ENCODE results near the gene PES1.
"Not testable (repeated sequence)": the region's sequence is repeated elsewhere in the genome, so short reads cannot be mapped to it uniquely, and the experiment has no call there.

Gene PES1

DNA sequence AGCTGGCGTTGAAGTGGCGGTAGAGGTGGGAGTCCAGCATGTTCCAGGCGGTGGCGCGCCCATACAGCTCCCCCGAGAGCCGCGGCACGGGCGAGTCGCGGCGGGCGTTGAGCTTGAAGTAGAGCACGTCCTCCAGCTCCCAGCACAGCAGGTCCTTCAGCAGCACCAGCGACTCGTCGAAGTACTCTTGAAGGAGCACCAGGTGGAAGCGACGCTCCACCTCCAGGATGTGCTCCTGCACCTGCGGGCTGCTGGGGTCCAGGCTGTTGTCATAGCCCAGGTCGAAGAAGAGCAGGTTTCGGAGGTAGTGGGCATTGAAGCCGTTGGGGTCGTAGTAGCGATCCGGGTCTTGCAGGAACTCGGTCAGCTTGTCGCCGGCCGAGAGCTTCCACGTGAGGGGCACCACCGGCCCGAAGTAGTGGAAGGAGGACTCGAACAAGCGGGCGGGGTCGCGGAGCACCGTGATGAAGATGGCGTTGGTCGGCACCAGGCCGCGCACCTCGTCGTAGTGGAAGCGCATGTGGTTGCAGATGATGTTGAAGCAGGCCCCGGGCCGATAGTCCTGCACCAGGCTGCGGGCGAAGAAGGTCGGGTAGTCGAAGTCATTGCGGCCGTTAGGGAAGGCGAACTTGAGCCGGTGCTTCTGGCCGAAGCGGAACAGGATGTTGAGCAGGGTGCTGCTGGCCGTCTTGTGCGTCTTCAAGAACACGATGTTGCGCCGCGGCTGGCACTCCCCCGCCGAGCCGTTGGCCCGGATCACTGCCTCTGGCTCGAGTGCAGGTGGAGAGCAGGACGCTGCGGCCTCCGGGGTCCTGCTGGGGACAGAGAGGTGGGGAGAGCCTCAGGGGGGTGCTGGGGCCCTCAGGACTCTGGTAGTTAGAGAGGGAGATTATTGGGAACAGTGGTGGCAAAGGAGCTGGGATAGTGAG lies 36.2 kb downstream of the PES1 start:
- no peak overlapping the region for H3K27ac Mint-ChIP-seq
- H3K9me3 Mint-ChIP-seq, result no peaks in the 10 kb centered on the region
- no peak for ATAC-seq
- DNase-seq, result no peak
- no peaks in the 10 kb centered on the region for H3K27me3 Mint-ChIP-seq
- no peak overlapping the region for H3K4me3 Mint-ChIP-seq
- H3K4me1 Mint-ChIP-seq, result no peaks in the 10 kb centered on the region

GRCh38 chr22:30553971-30554370 lies 37.7 kb downstream of the PES1 start:
- no peak for ATAC-seq
- no peaks in the 10 kb centered on the region for H3K4me1 Mint-ChIP-seq
- peaks cover under 1% of the 10 kb centered on the region for H3K27me3 Mint-ChIP-seq
- no peak overlapping the region for H3K27ac Mint-ChIP-seq
- H3K9me3 Mint-ChIP-seq, result no peaks in the 10 kb centered on the region
- H3K4me3 Mint-ChIP-seq, result no peak overlapping the region
- no peak for DNase-seq

GRCh38 chr22:30552719-30553118 lies 39.0 kb downstream of the PES1 start:
- DNase-seq (no peak), ATAC-seq (no peak)
- Mint-ChIP-seq H3K4me1 (no peaks in the 10 kb centered on the region), H3K27me3 (peaks cover 7% of the 10 kb centered on the region), H3K4me3 (no peak overlapping the region), H3K27ac (peak overlapping the region in 1 of 2 donors; percentile 13), H3K9me3 (no peaks in the 10 kb centered on the region)

- ATAC-seq, DNase-seq, H3K4me1 Mint-ChIP-seq, H3K27ac Mint-ChIP-seq, H3K4me3 Mint-ChIP-seq, H3K9me3 Mint-ChIP-seq: not testable (repeated sequence)
- peaks cover 12% of the 10 kb centered on the region for H3K27me3 Mint-ChIP-seq
Measured at GRCh38 chr22:30551813-30552212, 39.9 kb downstream of the PES1 start.

GRCh38 chr22:30547188-30547587 lies 44.5 kb downstream of the PES1 start:
- no peak for ATAC-seq
- Mint-ChIP-seq H3K9me3 (no peaks in the 10 kb centered on the region), H3K27ac (no peak overlapping the region), H3K4me1 (peaks cover 5% of the 10 kb centered on the region), H3K27me3 (peaks cover 47% of the 10 kb centered on the region), H3K4me3 (no peak overlapping the region)
- DNase-seq, result no peak

GRCh38 chr22:30546616-30547015 lies 45.1 kb downstream of the PES1 start, which contains the start of gene SEC14L6:
Gene SEC14L6, minus strand, starts transcription at chr22:30546741. Its CDS starts 59 bp downstream, at chr22:30546682.
- Mint-ChIP-seq H3K4me1 (peaks cover 5% of the 10 kb centered on the region), H3K4me3 (no peak within 1 kb of the TSS), H3K27me3 (peaks cover 53% of the 10 kb centered on the region), H3K9me3 (no peaks in the 10 kb centered on the region), H3K27ac (no peak within 1 kb of the TSS)
- ATAC-seq (no peak), DNase-seq (no peak)

GRCh38 chr22:30542811-30543188 lies 48.9 kb downstream of the PES1 start:
- peaks cover 61% of the 10 kb centered on the region for H3K27me3 Mint-ChIP-seq
- peak overlapping the region; percentile 37 to 49 for H3K4me3 Mint-ChIP-seq
- DNase-seq (no peak), ATAC-seq (no peak)
- H3K9me3 Mint-ChIP-seq, result no peaks in the 10 kb centered on the region
- no peak overlapping the region for H3K27ac Mint-ChIP-seq
- H3K4me1 Mint-ChIP-seq, result peaks cover 5% of the 10 kb centered on the region

GRCh38 chr22:30541961-30542810 lies 49.5 kb downstream of the PES1 start:
- Mint-ChIP-seq H3K4me1 (peaks cover 5% of the 10 kb centered on the region), H3K4me3 (peak overlapping the region in 1 of 2 donors; percentile 49), H3K27ac (no peak overlapping the region), H3K27me3 (peaks cover 60% of the 10 kb centered on the region), H3K9me3 (no peaks in the 10 kb centered on the region)
- ATAC-seq (no peak), DNase-seq (no peak)

- not testable (repeated sequence) for DNase-seq, H3K9me3 Mint-ChIP-seq, H3K27ac Mint-ChIP-seq, ATAC-seq, H3K4me3 Mint-ChIP-seq, H3K4me1 Mint-ChIP-seq
- H3K27me3 Mint-ChIP-seq, result peaks cover 53% of the 10 kb centered on the region
Measured at GRCh38 chr22:30541511-30541910, 50.2 kb downstream of the PES1 start.

- peaks cover 14% of the 10 kb centered on the region for H3K4me1 Mint-ChIP-seq
- no peak for DNase-seq
- H3K27me3 Mint-ChIP-seq, result peaks cover 43% of the 10 kb centered on the region
- H3K9me3 Mint-ChIP-seq, result no peaks in the 10 kb centered on the region
- no peak overlapping the region for H3K4me3 Mint-ChIP-seq
- no peak overlapping the region for H3K27ac Mint-ChIP-seq
- ATAC-seq, result no peak
Measured at GRCh38 chr22:30539368-30539767, 52.3 kb downstream of the PES1 start.

GRCh38 chr22:30538280-30538679 lies 53.4 kb downstream of the PES1 start:
- H3K27me3 Mint-ChIP-seq, result peaks cover 32% of the 10 kb centered on the region
- DNase-seq (no peak), ATAC-seq (no peak)
- no peak overlapping the region for H3K4me3 Mint-ChIP-seq
- H3K9me3 Mint-ChIP-seq, result no peaks in the 10 kb centered on the region
- peaks cover 14% of the 10 kb centered on the region for H3K4me1 Mint-ChIP-seq
- no peak overlapping the region for H3K27ac Mint-ChIP-seq

- no peaks in the 10 kb centered on the region for H3K9me3 Mint-ChIP-seq
- no peak overlapping the region for H3K4me3 Mint-ChIP-seq
- DNase-seq (no peak), ATAC-seq (no peak)
- H3K4me1 Mint-ChIP-seq, result peaks cover 9% of the 10 kb centered on the region
- peaks cover 21% of the 10 kb centered on the region for H3K27me3 Mint-ChIP-seq
- no peak overlapping the region for H3K27ac Mint-ChIP-seq
Measured at GRCh38 chr22:30537083-30537731, 54.5 kb downstream of the PES1 start.

DNA sequence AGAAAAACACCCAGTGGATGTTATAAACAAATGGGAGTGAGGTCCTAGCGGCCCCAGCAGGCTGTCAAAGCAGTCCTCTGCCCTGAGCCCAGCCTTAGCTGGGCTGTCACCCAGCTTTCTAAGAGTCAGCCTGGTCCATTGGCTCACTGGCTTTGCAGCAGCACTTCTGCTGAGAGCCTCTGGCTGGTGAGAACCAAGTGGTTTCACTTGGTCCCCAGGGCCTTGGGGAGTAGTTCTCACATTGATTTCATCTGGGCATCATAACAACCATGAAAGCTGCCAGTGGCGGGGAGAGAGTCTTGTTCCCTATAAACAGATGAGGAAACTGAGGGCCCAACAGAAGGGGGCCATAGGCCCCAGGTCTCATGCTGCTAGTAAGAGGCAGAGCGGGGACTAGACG lies 56.5 kb downstream of the PES1 start:
- Mint-ChIP-seq H3K4me3 (no peak overlapping the region), H3K4me1 (peaks cover 9% of the 10 kb centered on the region), H3K27me3 (peaks cover 7% of the 10 kb centered on the region), H3K27ac (no peak overlapping the region), H3K9me3 (no peaks in the 10 kb centered on the region)
- DNase-seq, result no peak
- ATAC-seq, result no peak

DNA sequence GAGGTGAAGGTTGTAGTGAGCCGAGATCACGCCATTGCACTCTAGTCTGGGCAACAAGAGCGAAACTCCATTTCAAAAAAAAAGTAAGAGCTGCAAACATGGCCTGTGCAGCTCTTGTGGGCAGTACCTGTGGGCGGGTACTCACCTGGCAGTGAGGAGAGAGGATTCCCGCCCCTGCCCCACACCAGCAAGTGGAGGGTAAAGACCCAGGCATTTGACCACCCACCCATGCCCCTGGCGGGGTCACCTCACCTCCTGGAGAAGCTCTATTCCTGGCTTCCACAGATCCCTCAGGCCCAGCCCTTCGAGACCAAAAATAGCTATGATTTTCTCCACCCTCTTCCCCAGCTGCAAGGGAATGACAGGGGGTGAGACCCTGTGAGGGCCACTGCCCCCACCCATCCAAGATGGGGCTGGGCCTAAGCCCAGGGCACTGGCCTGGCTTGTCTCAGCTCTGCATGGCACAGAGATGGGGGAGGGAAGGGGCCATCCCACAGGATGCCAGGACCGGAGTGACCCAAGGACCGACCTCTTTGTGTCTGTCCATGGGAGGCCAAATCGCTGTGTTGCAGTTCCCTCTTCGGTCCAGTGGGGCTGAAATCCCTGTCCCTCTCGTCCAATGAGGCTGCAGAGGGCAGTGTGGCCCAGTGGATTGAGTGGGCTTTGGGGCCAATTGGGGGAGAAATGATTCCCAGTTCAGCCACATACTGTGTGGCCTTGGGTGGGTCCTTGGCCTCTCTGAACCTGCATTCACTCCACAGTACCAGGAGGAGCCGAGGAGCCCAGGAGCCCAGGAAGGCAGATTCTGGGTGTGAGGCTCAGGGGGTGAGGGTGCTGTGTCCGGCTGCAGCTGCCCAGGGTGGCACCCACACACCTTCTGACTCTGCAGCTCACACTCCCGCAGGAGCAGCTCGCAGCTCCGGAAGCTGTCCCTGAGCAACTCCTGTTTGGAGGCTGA lies 59.8 kb downstream of the PES1 start:
- H3K27me3 Mint-ChIP-seq, result no peaks in the 10 kb centered on the region
- no peak for ATAC-seq
- H3K9me3 Mint-ChIP-seq, result no peaks in the 10 kb centered on the region
- no peak overlapping the region for H3K27ac Mint-ChIP-seq
- H3K4me3 Mint-ChIP-seq, result no peak overlapping the region
- peaks cover 9% of the 10 kb centered on the region for H3K4me1 Mint-ChIP-seq
- no peak for DNase-seq

DNA sequence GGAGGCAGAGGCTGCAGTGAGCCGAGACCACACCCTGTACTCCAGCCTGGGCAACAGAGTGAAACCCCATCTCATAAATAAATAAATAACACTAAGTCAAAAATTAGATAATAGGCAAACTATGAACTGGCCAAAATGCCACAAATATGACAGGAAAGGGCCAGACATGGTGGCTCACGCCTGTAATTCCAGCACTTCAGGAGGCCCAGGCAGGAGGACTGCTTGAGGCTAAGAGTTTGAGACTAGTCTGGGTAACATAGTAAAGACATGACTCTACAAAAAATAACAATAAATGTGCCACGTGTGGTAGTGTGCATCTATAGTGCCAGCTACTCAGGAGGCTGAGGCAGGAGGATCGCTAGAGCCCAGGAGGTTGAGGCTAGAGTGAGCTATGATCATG lies 65.1 kb downstream of the PES1 start:
- Mint-ChIP-seq H3K4me1 (no peaks in the 10 kb centered on the region), H3K27me3 (no peaks in the 10 kb centered on the region), H3K4me3 (no peak overlapping the region), H3K27ac (no peak overlapping the region), H3K9me3 (no peaks in the 10 kb centered on the region)
- no peak for ATAC-seq
- DNase-seq, result no peak
